CD14-positive monocyte (primary cell): Measurements from ENCODE around the gene BCDIN3D. TPM values are rescaled to one million over a fixed set of nuclear protein-coding genes. Genes with fewer than 3 reads are reported as not detected.

Experiments used
- DNase-seq, 3 donors: peaks; one replicate each; pipeline ENCODE4 v3.0.0-alpha.2; 2011 to 2022
- H2AFZ ChIP-seq: 2 replicates; pipeline ENCODE4 v1.6.0; 2012; ENCODE audit warnings: mild to moderate bottlenecking, low read depth, low read length, inconsistent platforms; ENCODE audit not compliant: insufficient read depth, poor library complexity, severe bottlenecking
- H3K27ac ChIP-seq, 2 donors: 1 replicate in 1 of 2; 2 replicates in 1 of 2; pipeline ENCODE4 v1.5.1; 2012 to 2013; ENCODE audit warnings: low read length in 2 of 2, control low read depth in 1 of 2, inconsistent platforms in 1 of 2, low read depth in 1 of 2, mild to moderate bottlenecking in 1 of 2
- H3K27me3 ChIP-seq, 2 donors: one replicate each; pipeline versions ENCODE4 v1.6.0 to v1.6.1; 2011 to 2013; ENCODE audit warnings: low read length in 2 of 2; ENCODE audit not compliant: control insufficient read depth in 2 of 2, insufficient read depth in 2 of 2
- H3K36me3 ChIP-seq, 2 donors: replicated peaks in 1 of 2; 1 replicate in 1 of 2; 2 replicates in 1 of 2; pipeline versions ENCODE4 v1.5.1 to v1.6.1; 2012 to 2013; ENCODE audit warnings: low read length in 2 of 2, control low read depth in 1 of 2, inconsistent platforms in 1 of 2, mild to moderate bottlenecking in 1 of 2; ENCODE audit not compliant: insufficient read depth in 2 of 2, control insufficient read depth in 1 of 2
- H3K4me1 ChIP-seq, 2 donors: 1 replicate in 1 of 2; 2 replicates in 1 of 2; pipeline versions ENCODE4 v1.5.1 to v1.6.1; 2012 to 2013; ENCODE audit warnings: low read length in 2 of 2, control low read depth in 1 of 2, inconsistent platforms in 1 of 2, mild to moderate bottlenecking in 1 of 2, moderate library complexity in 1 of 2; ENCODE audit not compliant: insufficient read depth in 2 of 2, control insufficient read depth in 1 of 2
- H3K4me2 ChIP-seq: replicated peaks from 2 replicates; pipeline ENCODE3; 2012; ENCODE audit warnings: low read length, moderate library complexity, mild to moderate bottlenecking; ENCODE audit not compliant: poor library complexity, severe bottlenecking; ENCODE audit errors: extremely low read depth
- H3K4me3 ChIP-seq, 3 experiments: fragments of 200-600 bp in 1 of 3; sonication (generic) in 1 of 3; replicated peaks in 1 of 3; 1 replicate in 2 of 3; 2 replicates in 1 of 3; pipeline ENCODE4 v1.5.1; 2011 to 2013; ENCODE audit warnings: low read length in 3 of 3, mild to moderate bottlenecking in 3 of 3, control low read depth in 2 of 3, low read depth in 2 of 3, inconsistent platforms in 1 of 3, moderate library complexity in 1 of 3
- H3K79me2 ChIP-seq: 2 replicates; pipeline ENCODE4 v1.6.0; 2012; ENCODE audit warnings: mild to moderate bottlenecking, control low read depth, inconsistent platforms, low read length, moderate library complexity; ENCODE audit not compliant: insufficient read depth
- H3K9ac ChIP-seq: 2 replicates; pipeline ENCODE4 v1.6.0; 2017; ENCODE audit warnings: low read length, mild to moderate bottlenecking; ENCODE audit not compliant: insufficient read depth, poor library complexity, severe bottlenecking
- H3K9me3 ChIP-seq, 2 donors: replicated peaks in 1 of 2; 1 replicate in 1 of 2; 2 replicates in 1 of 2; pipeline versions ENCODE4 v1.5.1 to v1.6.1; 2012 to 2013; ENCODE audit warnings: low read length in 2 of 2, control low read depth in 1 of 2; ENCODE audit not compliant: control insufficient read depth in 1 of 2, insufficient read depth in 1 of 2
- H4K20me1 ChIP-seq: 2 replicates; pipeline ENCODE4 v1.6.0; 2012; ENCODE audit warnings: mild to moderate bottlenecking, low read length, control low read depth, moderate library complexity; ENCODE audit not compliant: insufficient read depth
- H3K27ac Mint-ChIP-seq, 7 donors: one replicate each; pipeline ENCODE4 v1.8.0; 2020; ENCODE audit warnings: mild to moderate bottlenecking in 7 of 7, mixed read lengths in 7 of 7, moderate library complexity in 6 of 7, inconsistent platforms in 2 of 7
- H3K27me3 Mint-ChIP-seq, 3 donors: one replicate each; pipeline ENCODE4 v1.8.0; 2021 to 2022; ENCODE audit warnings: low read depth in 3 of 3, mild to moderate bottlenecking in 3 of 3, mixed read lengths in 3 of 3, moderate library complexity in 3 of 3, inconsistent platforms in 1 of 3
- H3K36me3 Mint-ChIP-seq, 2 donors: one replicate each; pipeline ENCODE4 v1.8.0; 2020; ENCODE audit warnings: mixed read lengths in 2 of 2, inconsistent platforms in 1 of 2, mild to moderate bottlenecking in 1 of 2
- H3K4me1 Mint-ChIP-seq: one replicate; pipeline ENCODE4 v1.8.0; 2020; ENCODE audit warnings: mild to moderate bottlenecking, mixed read lengths
- H3K4me3 Mint-ChIP-seq, 2 donors: one replicate each; pipeline ENCODE4 v1.8.0; 2020; ENCODE audit warnings: mild to moderate bottlenecking in 2 of 2, mixed read lengths in 2 of 2, moderate library complexity in 1 of 2
- H3K9me3 Mint-ChIP-seq, 7 donors: one replicate each; pipeline ENCODE4 v1.8.0; 2020 to 2022; ENCODE audit warnings: mixed read lengths in 7 of 7, mild to moderate bottlenecking in 6 of 7, moderate library complexity in 6 of 7, inconsistent platforms in 2 of 7
- WGBS: methylation state at CpG from one replicate; pipeline ENCODE4 v1.1.5; 2013; ENCODE audit warnings: missing lambda C conversion rate; ENCODE audit not compliant: insufficient coverage; 5-methylcytosine and 5-hydroxymethylcytosine counted together
- intact Hi-C, 2 donors: fragments of 100-400 bp; cut with micrococcal nuclease; formaldehyde crosslinking; loops; one replicate each; pipeline versions ENCODE4 v1.15.0 to v1.15.1; 2023
- polyA plus RNA-seq, 3 donors: library from polyadenylated mRNA; depleted of rRNA in 1 of 3; unstranded in 2 of 3; stranded (reverse) in 1 of 3; fragments of 300-500 nt in 2 of 3; fragments of >200 nt in 1 of 3; fragmentation: Illumina TruSeq in 2 of 3; gene quantifications; 1 replicate in 2 of 3; 2 replicates in 1 of 3; pipeline ENCODE4 v1.2.3, GENCODE V29; 2012 to 2021
- TF ChIP-seq, protein P1 (sequence below): fragments of 200-600 bp; IDR thresholded peaks from one replicate; pipeline ENCODE4 v1.8.0; 2022; ENCODE audit warnings: antibody characterized with exemption, mild to moderate bottlenecking

Gene BCDIN3D
- polyA plus RNA-seq, 3 donors = 0.71 to 1.2 (median 1.0) TPM

DNA sequence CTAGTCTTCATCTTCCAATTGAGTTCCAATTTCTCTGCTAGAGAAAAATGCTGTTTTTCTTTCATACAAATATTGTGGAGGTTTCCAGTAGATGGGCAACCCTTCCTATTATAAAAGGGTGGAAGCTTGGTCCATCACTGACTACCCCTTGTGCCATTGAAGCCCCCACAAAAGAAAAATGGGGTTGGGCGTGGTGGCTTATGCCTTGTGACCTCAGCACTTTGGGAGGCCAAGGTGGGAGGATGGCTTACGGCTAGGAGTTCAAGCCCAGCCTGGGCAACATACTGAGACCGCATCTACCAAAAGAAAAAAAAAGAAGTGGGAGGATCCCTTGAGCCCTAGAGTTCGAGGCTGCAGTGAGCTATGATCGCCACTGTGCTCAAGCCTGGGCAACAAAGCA, 37.5 kb downstream of the BCDIN3D start:
- H3K27ac ChIP-seq = no peak overlapping the region
- Mint-ChIP-seq H3K27ac (peak overlapping the region in 1 of 7 donors; percentile 50), H3K4me1 (peaks cover 6% of the 10 kb centered on the region), H3K36me3 (peaks cover 69 to 78% of the 10 kb centered on the region in 2 donors), H3K9me3 (no peaks in the 10 kb centered on the region), H3K27me3 (no peaks in the 10 kb centered on the region), H3K4me3 (no peak overlapping the region)
- H3K9me3 ChIP-seq = no peaks in the 10 kb centered on the region
- intact Hi-C loops = no loop called here
- H3K4me2 ChIP-seq = no peak overlapping the region
- no peak for DNase-seq
- H4K20me1 ChIP-seq = peaks cover 80% of the 10 kb centered on the region
- no peak overlapping the region for H3K9ac ChIP-seq
- no peak overlapping the region for H2AFZ ChIP-seq
- peaks cover 27% of the 10 kb centered on the region for H3K79me2 ChIP-seq
- WGBS = no CpG with 5 or more reads among the region's 5 CpGs
- peaks cover 0 to 3% of the 10 kb centered on the region in 2 donors for H3K4me1 ChIP-seq
- no peaks in the 10 kb centered on the region for H3K27me3 ChIP-seq
- TF ChIP-seq, protein P1, sequence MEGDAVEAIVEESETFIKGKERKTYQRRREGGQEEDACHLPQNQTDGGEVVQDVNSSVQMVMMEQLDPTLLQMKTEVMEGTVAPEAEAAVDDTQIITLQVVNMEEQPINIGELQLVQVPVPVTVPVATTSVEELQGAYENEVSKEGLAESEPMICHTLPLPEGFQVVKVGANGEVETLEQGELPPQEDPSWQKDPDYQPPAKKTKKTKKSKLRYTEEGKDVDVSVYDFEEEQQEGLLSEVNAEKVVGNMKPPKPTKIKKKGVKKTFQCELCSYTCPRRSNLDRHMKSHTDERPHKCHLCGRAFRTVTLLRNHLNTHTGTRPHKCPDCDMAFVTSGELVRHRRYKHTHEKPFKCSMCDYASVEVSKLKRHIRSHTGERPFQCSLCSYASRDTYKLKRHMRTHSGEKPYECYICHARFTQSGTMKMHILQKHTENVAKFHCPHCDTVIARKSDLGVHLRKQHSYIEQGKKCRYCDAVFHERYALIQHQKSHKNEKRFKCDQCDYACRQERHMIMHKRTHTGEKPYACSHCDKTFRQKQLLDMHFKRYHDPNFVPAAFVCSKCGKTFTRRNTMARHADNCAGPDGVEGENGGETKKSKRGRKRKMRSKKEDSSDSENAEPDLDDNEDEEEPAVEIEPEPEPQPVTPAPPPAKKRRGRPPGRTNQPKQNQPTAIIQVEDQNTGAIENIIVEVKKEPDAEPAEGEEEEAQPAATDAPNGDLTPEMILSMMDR = no peak
- no peak overlapping the region for H3K4me3 ChIP-seq
- peaks cover 65 to 84% of the 10 kb centered on the region in 2 donors for H3K36me3 ChIP-seq

DNA sequence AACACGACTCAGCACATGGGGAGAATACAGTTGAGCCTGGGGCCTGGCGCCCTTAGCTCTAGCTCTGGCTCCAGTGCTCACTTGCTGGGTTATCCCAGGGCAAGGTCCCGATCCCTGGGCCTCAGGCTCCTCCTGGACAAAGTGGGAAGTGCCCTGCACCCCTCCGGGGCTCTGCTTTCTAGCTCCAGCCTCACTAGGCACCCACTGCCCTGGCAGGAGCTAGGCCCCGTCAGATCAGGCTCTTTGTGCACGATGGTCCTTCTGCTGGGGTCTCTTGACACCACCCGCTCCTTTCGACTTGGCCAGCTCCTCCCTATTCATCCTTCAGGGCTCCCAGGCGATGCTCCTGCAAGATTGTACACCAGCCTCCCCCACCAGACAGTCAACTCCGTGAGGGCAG, 38.1 kb downstream of the BCDIN3D start:
- Histone ChIP-seq H3K79me2 (peaks cover 22% of the 10 kb centered on the region), H3K27ac (no peak overlapping the region), H3K27me3 (no peaks in the 10 kb centered on the region), H3K9ac (no peak overlapping the region), H2AFZ (no peak overlapping the region), H3K4me3 (no peak overlapping the region), H3K36me3 (peaks cover 69 to 89% of the 10 kb centered on the region in 2 donors), H4K20me1 (peaks cover 74% of the 10 kb centered on the region), H3K4me2 (no peak overlapping the region), H3K4me1 (no peaks in the 10 kb centered on the region), H3K9me3 (no peaks in the 10 kb centered on the region)
- DNase-seq = no peak
- peaks cover 75 to 84% of the 10 kb centered on the region in 2 donors for H3K36me3 Mint-ChIP-seq
- over 99% methylated on average over 10 of the region's 10 CpGs for WGBS
- no peaks in the 10 kb centered on the region for H3K27me3 Mint-ChIP-seq
- TF ChIP-seq, protein P1 = no peak
- intact Hi-C loops = no loop called here
- peaks cover 2% of the 10 kb centered on the region for H3K4me1 Mint-ChIP-seq
- no peaks in the 10 kb centered on the region for H3K9me3 Mint-ChIP-seq
- H3K4me3 Mint-ChIP-seq = no peak overlapping the region
- peak overlapping the region in 1 of 7 donors; percentile 87 for H3K27ac Mint-ChIP-seq
